Cardiac fibroblast (primary cell): ENCODE data around the gene VCAN.
A peak's percentile ranks its signal among the peaks of the same experiment; 100 is the strongest.
"Not testable (repeated sequence)": the region's sequence is repeated elsewhere in the genome, so short reads cannot be mapped to it uniquely, and the experiment has no call there.

Experiments
- DNase-seq, 2 donors: peaks; one replicate each; pipeline versions ENCODE4 v3.0.0 to v3.0.0-alpha.2; 2010; ENCODE audit warnings: low read depth in 2 of 2
- H3K4me3 ChIP-seq, 2 donors: replicated peaks in 1 of 2; 1 replicate in 1 of 2; 2 replicates in 1 of 2; pipeline ENCODE4 v1.5.1; 2011; ENCODE audit warnings: low read depth in 2 of 2, low read length in 2 of 2, mild to moderate bottlenecking in 2 of 2, moderate library complexity in 1 of 2
- CTCF ChIP-seq: IDR thresholded peaks from one replicate; pipeline ENCODE4 v1.5.1; 2011; ENCODE audit warnings: low read depth, mild to moderate bottlenecking, low read length, inconsistent platforms

Gene VCAN

GRCh38 chr5:83433891-83434290, 37.7 kb upstream of the VCAN start:
- H3K4me3 ChIP-seq: no peak overlapping the region
- TF ChIP-seq CTCF: no peak
- DNase-seq: peak in 1 of 2 donors; percentile 63

GRCh38 chr5:83434946-83435345, 36.6 kb upstream of the VCAN start:
- peak; percentile 18 to 32 for DNase-seq
- TF ChIP-seq CTCF: no peak
- H3K4me3 ChIP-seq: no peak overlapping the region

GRCh38 chr5:83436276-83436675, 35.3 kb upstream of the VCAN start:
- no peak for TF ChIP-seq CTCF
- no peak overlapping the region for H3K4me3 ChIP-seq
- DNase-seq: no peak

- H3K4me3 ChIP-seq: not testable (repeated sequence)
These were observed 33.8 kb upstream of the VCAN start for GRCh38 chr5:83437697-83438096.

GRCh38 chr5:83440826-83441225, 30.7 kb upstream of the VCAN start:
- TF ChIP-seq CTCF: no peak

More at GRCh38 chr5:83437697-83438096, 33.8 kb upstream of the VCAN start:
- DNase-seq: not testable (repeated sequence)

GRCh38 chr5:83441747-83442146, 29.8 kb upstream of the VCAN start:
- DNase-seq: no peak
- TF ChIP-seq CTCF: no peak

More at GRCh38 chr5:83440826-83441225, 30.7 kb upstream of the VCAN start:
- DNase-seq: peak in 1 of 2 donors; percentile 14
- H3K4me3 ChIP-seq: no peak overlapping the region

GRCh38 chr5:83443534-83443933, 28.0 kb upstream of the VCAN start:
- no peak overlapping the region for H3K4me3 ChIP-seq
- TF ChIP-seq CTCF: no peak
- no peak for DNase-seq

More at GRCh38 chr5:83441747-83442146, 29.8 kb upstream of the VCAN start:
- no peak overlapping the region for H3K4me3 ChIP-seq
